ENCODE data around the gene ISCA2.

The ISCA2 gene

GRCh38 chr14:74508844-74509428 lies 15.4 kb downstream of the ISCA2 start:
- no peak for DNase-seq (ENCODE audit: low spot score)

DNA sequence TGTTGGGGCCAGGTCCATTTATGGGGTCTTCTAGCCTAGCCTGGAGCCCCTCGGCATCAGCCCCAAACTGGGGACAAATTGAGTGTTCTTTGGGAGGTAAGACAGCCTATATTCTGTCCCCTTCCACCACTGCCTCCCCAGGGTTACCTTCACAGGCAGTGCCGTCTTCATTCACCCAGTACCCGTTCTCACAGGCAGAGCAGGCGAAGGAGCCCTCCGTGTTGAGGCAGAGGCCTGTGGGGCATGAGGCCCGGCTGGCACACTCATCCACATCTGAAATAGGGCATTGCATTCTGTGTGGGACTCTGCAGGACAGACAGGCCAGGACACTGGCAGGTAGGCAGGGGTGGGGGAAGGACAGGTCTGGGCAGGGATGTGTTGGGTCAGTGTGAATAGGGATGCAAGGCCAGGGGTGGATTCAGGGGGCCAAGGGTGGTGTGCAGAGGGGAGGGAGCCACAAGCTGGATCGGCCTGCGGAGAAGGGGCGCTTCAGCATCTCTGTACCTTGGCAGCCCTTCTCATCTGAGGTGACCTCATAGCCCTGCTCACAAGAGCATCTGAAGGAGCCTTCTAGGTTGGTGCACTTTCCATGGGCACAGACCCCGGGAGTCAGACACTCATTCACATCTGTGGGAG lies 16.1 kb downstream of the ISCA2 start:
- DNase-seq (ENCODE audit: low spot score), result no peak

GRCh38 chr14:74510223-74510931 lies 16.8 kb downstream of the ISCA2 start:
- peak; percentile 46 for DNase-seq (ENCODE audit: low spot score)

- DNase-seq (ENCODE audit: low spot score), result no peak
Measured at GRCh38 chr14:74510959-74511409, 17.4 kb downstream of the ISCA2 start.

DNA sequence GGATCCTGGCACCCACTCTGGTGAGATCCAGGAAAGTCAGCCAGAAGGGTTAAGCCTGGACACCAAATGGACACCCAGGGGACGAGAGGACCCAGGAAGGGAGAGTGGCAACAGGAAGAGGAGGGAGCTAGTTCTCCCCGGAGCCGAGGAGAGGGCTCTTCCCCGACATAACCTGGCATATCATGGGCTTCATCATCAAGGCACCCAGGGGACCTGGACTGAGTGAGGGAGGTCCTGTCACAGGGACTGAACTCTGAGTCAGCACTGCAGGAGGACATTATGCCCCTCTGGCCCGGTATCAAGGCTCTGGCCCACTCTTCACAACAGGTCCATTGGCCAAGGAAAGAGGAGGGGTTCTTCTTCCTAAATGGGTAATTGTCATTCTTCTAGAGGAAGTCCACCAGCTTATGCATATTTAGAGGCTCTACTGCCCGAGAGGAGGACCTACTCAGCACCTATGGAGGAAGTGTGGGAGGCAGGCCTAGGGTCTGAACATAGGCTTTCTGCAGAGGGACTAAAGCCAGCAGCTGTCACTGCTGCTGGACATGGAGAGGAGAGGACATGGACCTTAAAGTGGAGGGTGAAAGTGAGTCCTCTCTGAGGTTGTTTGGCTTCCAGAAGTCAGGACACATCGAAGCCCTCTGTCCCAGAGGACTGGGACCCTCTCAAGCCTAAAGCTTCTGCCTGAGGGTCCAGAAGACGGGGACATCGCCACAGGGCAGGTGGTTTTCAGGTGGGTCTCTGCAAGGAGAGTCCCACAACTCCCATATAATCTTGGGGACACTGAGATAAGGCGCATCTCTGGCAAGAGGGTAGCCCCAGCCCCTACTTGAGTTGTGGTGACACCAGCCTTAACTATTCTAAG lies 18.6 kb downstream of the ISCA2 start:
- no peak for DNase-seq (ENCODE audit: low spot score)

- no peak for DNase-seq (ENCODE audit: low spot score)
Measured at GRCh38 chr14:74514471-74514941, 20.9 kb downstream of the ISCA2 start.

GRCh38 chr14:74515891-74516412 lies 22.4 kb downstream of the ISCA2 start:
- DNase-seq (ENCODE audit: low spot score), result no peak

GRCh38 chr14:74516451-74517160 lies 23.0 kb downstream of the ISCA2 start:
- peak; percentile 72 for DNase-seq (ENCODE audit: low spot score)

DNA sequence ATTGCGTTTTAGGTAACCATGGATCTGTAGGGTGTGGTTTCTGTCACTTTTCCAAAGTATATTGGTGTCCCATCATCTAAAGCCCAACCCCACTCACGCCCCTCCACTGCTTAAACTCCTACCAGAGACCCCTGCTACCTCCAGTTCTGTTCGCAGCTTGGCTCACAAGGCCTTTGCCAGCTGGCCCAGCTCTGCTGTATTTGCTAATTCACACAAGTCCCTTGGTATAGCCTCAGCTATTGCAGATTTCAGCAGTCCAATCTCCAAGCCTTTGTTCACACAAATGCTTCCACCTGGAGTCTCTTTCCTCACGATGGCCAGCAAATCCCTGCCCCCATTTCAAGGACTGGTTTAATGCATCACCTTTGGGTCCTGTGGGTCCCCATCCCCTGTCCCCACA lies 24.2 kb downstream of the ISCA2 start:
- DNase-seq (ENCODE audit: low spot score), result no peak

DNA sequence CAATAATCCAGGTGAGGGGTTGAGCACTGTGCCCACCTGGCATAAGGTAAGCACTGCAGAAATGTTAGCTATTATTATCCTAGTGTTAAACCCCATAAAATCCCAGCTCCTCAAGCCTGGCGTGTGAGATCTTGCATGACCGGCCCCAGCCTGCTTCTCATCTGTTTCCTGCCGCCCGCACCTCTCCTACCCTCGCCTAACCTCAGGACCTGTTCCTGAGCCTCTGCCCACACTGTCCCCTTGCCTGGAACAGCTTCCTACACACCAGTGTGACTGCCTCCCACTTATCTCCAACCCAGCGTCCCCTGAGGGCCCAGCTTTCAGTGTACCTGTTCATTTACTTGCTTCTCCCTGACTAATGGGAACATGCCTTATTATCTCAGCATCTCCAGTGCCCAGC lies 24.7 kb downstream of the ISCA2 start:
- DNase-seq (ENCODE audit: low spot score), result no peak

DNA sequence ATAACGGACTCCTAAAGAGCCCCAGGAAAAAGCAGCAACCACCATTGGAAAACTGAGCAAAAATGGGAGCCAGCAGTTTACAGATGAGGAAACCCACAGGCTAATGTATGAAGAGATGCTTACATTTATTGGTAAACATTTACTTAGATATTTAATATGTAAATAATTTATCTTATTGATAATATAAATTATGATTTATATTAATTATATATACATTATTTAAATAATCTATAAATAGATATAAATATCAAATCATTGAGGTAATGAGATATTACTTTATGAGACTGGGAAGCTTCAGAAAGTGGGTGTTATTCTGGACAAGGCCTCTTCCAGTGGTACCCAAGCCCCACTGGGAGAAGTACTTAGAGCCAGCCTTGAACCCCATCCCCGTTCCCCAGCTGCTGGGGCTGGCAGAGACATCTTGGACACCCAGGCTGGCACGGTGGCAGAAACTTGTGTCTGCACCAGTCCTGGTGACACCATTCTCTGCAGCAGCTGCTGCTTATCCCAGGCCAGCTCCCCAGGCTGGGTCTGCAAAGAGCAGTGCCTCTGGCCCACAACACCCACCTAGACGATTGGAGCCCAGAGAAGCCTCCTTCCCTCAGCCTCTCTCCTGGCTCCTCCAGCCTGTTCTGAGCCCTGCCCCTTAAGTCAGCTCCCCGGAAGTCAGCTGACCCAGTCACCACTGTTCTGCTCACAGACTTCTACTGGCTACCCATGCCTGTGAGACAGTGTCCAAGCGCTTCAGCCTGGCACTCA lies 25.9 kb downstream of the ISCA2 start:
- DNase-seq (ENCODE audit: low spot score), result no peak

GRCh38 chr14:74521756-74522155 lies 28.2 kb downstream of the ISCA2 start:
- DNase-seq (ENCODE audit: low spot score), result no peak

GRCh38 chr14:74522740-74523139 lies 29.2 kb downstream of the ISCA2 start:
- no peak for DNase-seq (ENCODE audit: low spot score)

- DNase-seq (ENCODE audit: low spot score), result no peak
Measured at GRCh38 chr14:74524076-74524811, 30.7 kb downstream of the ISCA2 start.

DNA sequence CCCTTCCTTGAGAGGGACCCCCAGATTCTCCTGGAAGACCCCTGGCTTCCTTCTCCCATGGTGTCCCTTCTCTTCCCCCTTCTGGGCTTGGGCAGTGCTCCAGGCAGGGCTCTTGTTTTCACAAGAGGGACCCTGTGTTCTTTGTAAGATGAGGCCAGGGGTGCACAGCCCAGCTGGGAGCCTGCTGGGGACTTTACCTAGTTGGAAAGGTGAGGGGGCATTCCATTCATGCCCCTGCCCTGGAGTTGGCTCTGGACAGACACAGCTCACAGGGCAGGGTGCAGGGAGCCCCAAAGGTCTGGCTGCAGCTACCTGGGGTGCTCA lies 31.2 kb downstream of the ISCA2 start:
- no peak for DNase-seq (ENCODE audit: low spot score)

DNA sequence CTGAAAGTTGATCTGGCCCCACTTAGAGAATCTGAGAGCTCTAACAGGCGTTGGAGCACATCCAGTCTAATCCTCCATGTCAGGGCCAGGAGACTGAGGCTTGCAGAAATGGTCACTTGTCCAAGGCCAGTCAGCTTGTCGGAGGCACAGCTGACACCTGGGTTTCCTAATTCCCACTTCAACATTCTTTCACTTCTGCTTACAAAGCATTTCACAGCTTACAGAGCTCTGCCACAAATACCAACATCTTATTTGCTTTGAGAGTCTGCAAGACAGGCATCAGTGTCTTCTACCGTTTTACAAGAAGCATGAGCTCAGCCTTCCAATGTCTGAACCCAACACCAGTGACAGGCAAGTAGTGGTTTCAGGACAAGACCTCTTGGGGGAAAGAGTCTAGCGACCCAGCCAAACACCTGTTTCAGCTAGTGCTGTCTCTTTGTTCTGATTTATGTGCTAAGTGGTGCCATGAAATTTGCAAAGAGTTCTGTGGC lies 31.8 kb downstream of the ISCA2 start:
- DNase-seq (ENCODE audit: low spot score), result no peak

DNA sequence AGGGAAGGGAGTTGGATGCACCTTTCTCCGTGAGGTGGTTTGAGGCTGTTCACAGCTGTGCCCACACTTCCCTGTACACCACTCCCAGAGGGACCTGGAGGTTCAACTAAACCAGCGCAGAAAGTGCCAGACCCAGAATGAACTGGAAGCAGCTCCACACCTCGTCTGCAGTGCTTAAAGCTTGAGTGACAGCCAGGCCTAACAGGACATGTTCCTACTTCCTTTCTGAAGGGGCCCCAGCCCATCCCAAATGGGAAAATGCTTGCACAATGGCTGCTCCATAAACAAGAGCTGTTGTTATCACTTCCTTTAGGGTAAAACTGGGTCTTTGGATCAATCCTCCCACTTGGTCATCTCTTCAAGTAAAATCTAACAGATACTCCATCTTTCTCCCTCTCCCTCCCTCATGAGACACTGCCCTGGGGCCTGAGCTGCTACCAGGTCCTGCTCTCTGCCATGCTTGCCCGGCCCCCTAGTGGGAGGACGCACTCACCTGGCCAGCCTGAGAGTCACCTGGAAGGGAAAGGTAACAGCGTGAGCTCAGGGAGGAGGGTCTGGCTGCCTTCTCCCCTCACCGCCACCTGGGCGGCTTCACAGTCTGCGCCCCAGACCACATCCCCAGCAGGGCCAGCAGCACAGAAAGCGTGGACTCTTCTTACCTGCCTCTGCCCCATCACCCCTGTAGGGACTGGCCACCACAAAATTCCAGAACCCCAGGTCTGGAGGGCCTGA lies 33.5 kb downstream of the ISCA2 start:
- DNase-seq (ENCODE audit: low spot score), result peak; percentile 46

DNA sequence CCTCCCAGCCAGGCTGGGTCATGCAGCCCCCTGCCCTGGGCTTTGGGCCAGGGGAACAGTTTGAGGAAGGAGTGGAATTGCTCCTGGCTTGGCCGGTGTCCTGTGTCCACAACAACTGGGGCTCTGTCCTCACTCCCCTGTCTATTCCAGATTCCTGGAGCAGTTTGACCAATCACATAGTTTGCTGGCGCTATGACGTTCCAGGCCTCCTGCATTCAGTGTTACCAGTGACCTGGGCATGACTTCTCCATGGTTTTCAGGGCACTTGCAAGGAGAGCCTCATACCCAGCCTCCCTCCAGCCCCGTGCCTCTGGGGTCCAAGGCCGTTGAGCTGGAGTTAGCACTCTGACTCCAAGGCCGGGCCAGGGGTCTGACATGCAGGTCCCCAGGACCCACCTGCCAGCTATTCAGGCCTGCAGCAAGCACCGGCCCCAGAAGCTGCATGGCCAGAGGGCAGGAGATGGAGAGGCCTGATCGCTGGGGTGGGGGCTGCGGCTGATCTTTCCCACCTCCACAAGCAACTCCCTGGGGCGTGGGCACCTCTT lies 34.2 kb downstream of the ISCA2 start:
- DNase-seq (ENCODE audit: low spot score), result no peak

- DNase-seq (ENCODE audit: low spot score), result no peak
Measured at GRCh38 chr14:74528406-74528805, 34.8 kb downstream of the ISCA2 start.

All from iPS-NIHi11 (cell line).